Spleen (tissue), 7 donors: Measurements from ENCODE around the gene UCK2.

Source experiments
- CTCF ChIP-seq, 11 experiments: fragments of 200-600 bp in 7 of 11; fragments of 450-650 bp in 4 of 11; sonication (generic) in 4 of 11; IDR thresholded peaks in 8 of 11; conservative IDR thresholded peaks in 3 of 11; 1 replicate in 7 of 11; 2 replicates in 4 of 11; pipeline versions ENCODE4 v1.4.0 to v1.8.0; 2016 to 2021; ENCODE audit warnings: antibody characterized with exemption in 11 of 11, inconsistent platforms in 4 of 11, mild to moderate bottlenecking in 1 of 11
- POLR2AphosphoS5 ChIP-seq, 3 donors: sonication (generic); formaldehyde crosslinking; IDR thresholded peaks; one replicate each; pipeline ENCODE4 v1.5.1; 2017; ENCODE audit warnings: antibody characterized with exemption in 3 of 3
- donor health status: DM: no; HTN: no; CAD: no; lungs with moderate emphysema.
- donor health status: DM: no; HTN: no; CAD: no.
- donor health status: DM: no; HTN: no; CAD: no.

GRCh38 chr1:165853528-165854075 is 26.2 kb downstream of the UCK2 start:
- TF ChIP-seq CTCF (IDR thresholded peaks at IDR 0.05 in 8 of 11, conservative IDR thresholded peaks at IDR 0.05 in 3 of 11): no peak
- no peak for TF ChIP-seq POLR2AphosphoS5 (IDR thresholded peaks at IDR 0.05)
